SU-DHL-6 (cell line): ENCODE data around the gene AMMECR1.

ENCODE experiments used
- H2AFZ ChIP-seq: fragments of 200-600 bp; sonication (generic); 2 replicates; pipeline ENCODE4 v1.6.1; 2014; ENCODE audit warnings: low read depth, mild to moderate bottlenecking, moderate library complexity, mixed read lengths, antibody characterized with exemption, low read length; ENCODE audit not compliant: severe bottlenecking
- H3F3A ChIP-seq: fragments of 200-600 bp; shearing (Covaris generic); 2 replicates; pipeline ENCODE4 v1.6.0; 2016; ENCODE audit warnings: antibody characterized with exemption, mild to moderate bottlenecking; ENCODE audit not compliant: insufficient read depth
- H3K27ac ChIP-seq: fragments of 200-600 bp; sonication (generic); 2 replicates; pipeline ENCODE4 v1.5.1; 2016; ENCODE audit warnings: low read depth, mild to moderate bottlenecking, low read length, moderate library complexity, mixed read lengths
- H3K27me3 ChIP-seq: fragments of 200-600 bp; sonication (generic), shearing (Covaris generic); 2 replicates; pipeline ENCODE4 v1.6.0; 2014; ENCODE audit warnings: mild to moderate bottlenecking, low read length
- H3K36me3 ChIP-seq: fragments of 200-600 bp; sonication (generic); 2 replicates; pipeline ENCODE4 v1.6.1; 2014; ENCODE audit warnings: mild to moderate bottlenecking, low read length, mixed read lengths
- H3K4me2 ChIP-seq: fragments of 300-600, 200-600 bp; shearing (Covaris generic), sonication (generic); 2 replicates; pipeline ENCODE4 v1.6.0; 2014; ENCODE audit warnings: low read length, low read depth, mild to moderate bottlenecking; ENCODE audit not compliant: poor library complexity, severe bottlenecking
- H3K4me3 ChIP-seq: fragments of 200-600 bp; sonication (generic); 2 replicates; pipeline ENCODE4 v1.5.1; 2014; ENCODE audit warnings: antibody characterized with exemption, low read length, mild to moderate bottlenecking, mixed read lengths; ENCODE audit not compliant: insufficient read depth, poor library complexity, severe bottlenecking
- H3K79me2 ChIP-seq: fragments of 200-600 bp; sonication (generic); 2 replicates; pipeline ENCODE4 v1.6.1; 2014; ENCODE audit warnings: mild to moderate bottlenecking, low read length, moderate library complexity; ENCODE audit not compliant: insufficient read depth
- H3K9ac ChIP-seq: fragments of 200-600 bp; sonication (generic); 2 replicates; pipeline ENCODE4 v1.7.0; 2014; ENCODE audit warnings: mild to moderate bottlenecking, low read length
- H3K9me2 ChIP-seq: fragments of 200-600 bp; sonication (generic); replicated peaks from 2 replicates; pipeline ENCODE4 v1.6.1; 2014; ENCODE audit warnings: low read length; ENCODE audit not compliant: insufficient read depth
- H3K9me3 ChIP-seq: fragments of 200-600 bp; sonication (generic); 2 replicates; pipeline ENCODE4 v1.6.1; 2014; ENCODE audit warnings: low read length, mixed read lengths; ENCODE audit not compliant: insufficient read depth
- H4K20me1 ChIP-seq: fragments of 200-600 bp; sonication (generic); 2 replicates; pipeline ENCODE4 v1.6.1; 2014; ENCODE audit warnings: low read depth, mild to moderate bottlenecking, antibody characterized with exemption, low read length, moderate library complexity, mixed read lengths
- CTCF ChIP-seq: fragments of 200-600 bp; sonication (generic); IDR thresholded peaks from one replicate; pipeline ENCODE4 v1.5.1; 2017; ENCODE audit warnings: antibody characterized with exemption, mild to moderate bottlenecking, low read length, moderate library complexity; ENCODE audit not compliant: insufficient read depth, poor library complexity, severe bottlenecking
- EZH2phosphoT487 ChIP-seq: fragments of 200-600 bp; sonication (generic), shearing (Covaris generic); conservative IDR thresholded peaks from 2 replicates; pipeline ENCODE4 v1.6.1; 2018; ENCODE audit warnings: mild to moderate bottlenecking, antibody characterized with exemption, low read length, moderate library complexity, mixed read lengths

Gene AMMECR1

GRCh38 chrX:110317061-110317819 is 645 bp downstream of the AMMECR1 start:
- H2AFZ ChIP-seq: peak overlapping the region; percentile 77
- peak overlapping the region; percentile 75 for H3K4me3 ChIP-seq
- H3K9me3 ChIP-seq: no peaks in the 10 kb centered on the region
- no peaks in the 10 kb centered on the region for H3K9me2 ChIP-seq
- H3K4me2 ChIP-seq: peak overlapping the region; percentile 65
- H3K27ac ChIP-seq: peak overlapping the region; percentile 65
- H3K36me3 ChIP-seq: no peaks in the 10 kb centered on the region
- no peaks in the 10 kb centered on the region for H3K27me3 ChIP-seq
- peaks cover 15% of the 10 kb centered on the region for H3K79me2 ChIP-seq
- H3K9ac ChIP-seq: peak overlapping the region; percentile 93
- H4K20me1 ChIP-seq: peaks cover 7% of the 10 kb centered on the region; the same call in 1 of the 2 replicates
- H3F3A ChIP-seq: no peaks in the 10 kb centered on the region
- no peak for TF ChIP-seq EZH2phosphoT487
- no peak for TF ChIP-seq CTCF

GRCh38 chrX:110316351-110317060 is 1.4 kb downstream of the AMMECR1 start:
- Histone ChIP-seq H3K27me3 (no peaks in the 10 kb centered on the region), H3K4me2 (peak overlapping the region; percentile 65), H3K9me2 (no peaks in the 10 kb centered on the region), H3K9ac (peak overlapping the region; percentile 93), H3K79me2 (peaks cover 15% of the 10 kb centered on the region), H3K27ac (no peak overlapping the region), H3K9me3 (no peaks in the 10 kb centered on the region), H3K36me3 (no peaks in the 10 kb centered on the region), H3F3A (no peaks in the 10 kb centered on the region), H3K4me3 (peak overlapping the region; percentile 75), H4K20me1 (peaks cover 7% of the 10 kb centered on the region; the same call in 1 of the 2 replicates), H2AFZ (no peak overlapping the region)
- TF ChIP-seq EZH2phosphoT487: no peak
- TF ChIP-seq CTCF: no peak

GRCh38 chrX:110315551-110315950 is 2.3 kb downstream of the AMMECR1 start:
- Histone ChIP-seq H3K27me3 (no peaks in the 10 kb centered on the region), H2AFZ (no peak overlapping the region), H3K4me2 (peak overlapping the region; percentile 65), H3K79me2 (peaks cover 15% of the 10 kb centered on the region), H3K9ac (no peak overlapping the region), H3K36me3 (no peaks in the 10 kb centered on the region), H4K20me1 (peaks cover 7% of the 10 kb centered on the region; the same call in 1 of the 2 replicates), H3K9me3 (no peaks in the 10 kb centered on the region), H3K27ac (no peak overlapping the region), H3K4me3 (no peak overlapping the region), H3F3A (no peaks in the 10 kb centered on the region), H3K9me2 (no peaks in the 10 kb centered on the region)
- TF ChIP-seq EZH2phosphoT487 (no peak), CTCF (no peak)
